HUES64 (cell line): ENCODE data around the gene SMOC2.

ENCODE experiments used
- H3K27ac ChIP-seq: 2 replicates; pipeline ENCODE4 v1.7.0; 2013; ENCODE audit warnings: low read depth, low read length, inconsistent platforms
- H3K27me3 ChIP-seq: 2 replicates; pipeline ENCODE4 v1.6.1; 2013; ENCODE audit warnings: mild to moderate bottlenecking, low read length; ENCODE audit not compliant: insufficient read depth
- H3K36me3 ChIP-seq: 2 replicates; pipeline ENCODE4 v1.6.1; 2013; ENCODE audit warnings: mild to moderate bottlenecking, low read length; ENCODE audit not compliant: insufficient read depth
- H3K4me1 ChIP-seq: 2 replicates; pipeline ENCODE4 v1.6.1; 2013; ENCODE audit warnings: mild to moderate bottlenecking, low read length, moderate library complexity; ENCODE audit not compliant: insufficient read depth
- H3K4me3 ChIP-seq: 2 replicates; pipeline ENCODE4 v1.5.1; 2013; ENCODE audit warnings: mild to moderate bottlenecking, low read length, moderate library complexity
- H3K9ac ChIP-seq: 2 replicates; pipeline ENCODE4 v1.6.1; 2013; ENCODE audit warnings: mild to moderate bottlenecking, low read depth, low read length
- H3K9me3 ChIP-seq: 2 replicates; pipeline ENCODE4 v1.6.1; 2013; ENCODE audit warnings: low read depth, low read length; ENCODE audit not compliant: insufficient read depth
- WGBS: fragments of 150-250, 120-280 bp; methylation state at CpG from one replicate; pipeline ENCODE4 v1.1.7; 2013; ENCODE audit warnings: missing lambda C conversion rate; 5-methylcytosine and 5-hydroxymethylcytosine counted together

Gene SMOC2

DNA sequence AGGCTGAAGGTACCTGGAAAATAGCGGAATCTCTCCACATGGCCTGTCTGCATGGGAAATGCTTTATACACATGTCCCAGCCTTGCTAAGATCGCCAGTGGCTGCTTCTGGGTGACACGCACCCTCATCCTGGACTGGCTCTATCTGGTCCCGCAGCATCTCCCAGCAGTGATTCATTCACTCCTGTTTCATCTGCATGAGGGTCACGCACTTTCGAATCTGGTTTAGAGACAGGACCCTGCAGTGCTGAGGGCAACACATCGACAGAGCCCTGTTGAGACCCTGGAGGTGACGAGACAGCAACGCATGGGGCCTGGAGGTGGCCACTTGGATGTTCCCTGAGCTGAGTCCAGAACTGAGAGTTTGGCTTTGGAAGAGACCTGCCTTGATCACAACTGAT lies 136.5 kb downstream of the SMOC2 start:
- no peaks in the 10 kb centered on the region for H3K4me1 ChIP-seq
- H3K27me3 ChIP-seq, result no peaks in the 10 kb centered on the region
- H3K36me3 ChIP-seq, result no peaks in the 10 kb centered on the region
- H3K9me3 ChIP-seq, result no peaks in the 10 kb centered on the region
- H3K27ac ChIP-seq, result no peak overlapping the region
- WGBS, result 92% methylated on average over 9 of the region's 9 CpGs
- no peak overlapping the region for H3K9ac ChIP-seq
- no peak overlapping the region for H3K4me3 ChIP-seq

DNA sequence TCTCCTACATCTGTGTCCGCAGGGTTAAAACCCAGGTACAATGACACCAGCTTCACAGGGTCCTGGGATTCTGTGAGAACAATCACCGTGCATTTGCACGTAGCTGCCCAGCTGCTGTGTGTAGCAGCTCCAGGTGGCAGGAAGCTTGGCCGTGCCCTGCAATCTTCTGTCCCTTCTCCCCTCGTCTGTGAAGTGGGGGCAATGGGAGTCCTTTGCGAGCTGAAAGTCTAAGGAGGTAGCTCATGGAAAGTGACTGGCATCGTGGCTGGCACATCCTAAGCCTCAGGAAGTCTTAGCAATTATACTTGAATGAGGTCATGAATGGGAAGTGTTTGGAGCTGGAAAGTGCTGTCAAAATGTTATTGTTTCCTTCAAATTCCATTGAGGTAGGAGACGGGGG lies 137.1 kb downstream of the SMOC2 start:
- no peaks in the 10 kb centered on the region for H3K9me3 ChIP-seq
- H3K27me3 ChIP-seq, result no peaks in the 10 kb centered on the region
- no peaks in the 10 kb centered on the region for H3K36me3 ChIP-seq
- H3K4me1 ChIP-seq, result no peaks in the 10 kb centered on the region
- H3K9ac ChIP-seq, result no peak overlapping the region
- WGBS, result 84% methylated on average over 8 of the region's 8 CpGs
- H3K4me3 ChIP-seq, result no peak overlapping the region
- H3K27ac ChIP-seq, result no peak overlapping the region

DNA sequence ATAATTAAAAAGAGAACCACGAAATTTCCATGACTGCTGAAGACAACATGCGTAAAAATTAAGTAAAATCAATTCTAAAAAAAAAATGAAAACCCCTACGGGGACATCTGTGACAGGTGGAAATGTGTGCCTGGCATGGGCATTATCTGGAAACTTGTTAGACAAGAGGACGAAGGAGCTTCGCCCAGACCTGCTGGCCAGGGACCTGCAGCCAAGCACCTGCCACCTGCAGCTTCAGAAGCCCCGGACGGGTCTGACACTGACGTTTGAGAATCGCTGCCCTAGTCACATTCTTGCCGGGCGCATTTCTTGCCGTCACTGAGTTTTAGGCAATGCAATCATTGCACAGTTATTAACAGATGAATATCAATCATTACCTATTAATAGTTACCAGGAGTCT lies 140.3 kb downstream of the SMOC2 start:
- Histone ChIP-seq H3K27me3 (no peaks in the 10 kb centered on the region), H3K4me3 (no peak overlapping the region), H3K4me1 (no peaks in the 10 kb centered on the region), H3K9ac (no peak overlapping the region), H3K27ac (no peak overlapping the region), H3K9me3 (no peaks in the 10 kb centered on the region), H3K36me3 (no peaks in the 10 kb centered on the region)
- 93% methylated on average over 10 of the region's 12 CpGs for WGBS

DNA sequence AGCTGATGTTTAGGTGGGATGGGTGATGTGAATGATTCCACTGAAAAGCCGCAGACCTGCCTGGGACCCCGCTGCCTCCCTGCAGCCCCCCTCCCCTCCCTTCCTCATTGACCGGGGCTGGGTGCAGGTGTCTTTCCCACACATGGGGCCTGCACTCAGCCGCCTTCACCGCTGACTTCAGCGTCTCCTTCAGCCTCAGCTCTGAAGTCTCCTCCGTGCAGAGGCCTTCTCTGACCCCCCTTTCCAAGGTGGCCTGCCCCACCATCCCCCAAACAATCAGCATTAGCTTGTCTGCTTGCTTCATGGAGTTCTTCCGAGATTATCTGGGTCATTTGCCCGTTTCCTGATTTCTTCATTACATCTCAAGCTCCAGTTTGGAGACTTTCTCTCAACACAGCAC lies 140.7 kb downstream of the SMOC2 start:
- Histone ChIP-seq H3K9me3 (no peaks in the 10 kb centered on the region), H3K27ac (no peak overlapping the region), H3K36me3 (no peaks in the 10 kb centered on the region), H3K9ac (no peak overlapping the region), H3K4me1 (no peaks in the 10 kb centered on the region), H3K27me3 (no peaks in the 10 kb centered on the region), H3K4me3 (no peak overlapping the region)
- 90% methylated on average over 9 of the region's 9 CpGs for WGBS

DNA sequence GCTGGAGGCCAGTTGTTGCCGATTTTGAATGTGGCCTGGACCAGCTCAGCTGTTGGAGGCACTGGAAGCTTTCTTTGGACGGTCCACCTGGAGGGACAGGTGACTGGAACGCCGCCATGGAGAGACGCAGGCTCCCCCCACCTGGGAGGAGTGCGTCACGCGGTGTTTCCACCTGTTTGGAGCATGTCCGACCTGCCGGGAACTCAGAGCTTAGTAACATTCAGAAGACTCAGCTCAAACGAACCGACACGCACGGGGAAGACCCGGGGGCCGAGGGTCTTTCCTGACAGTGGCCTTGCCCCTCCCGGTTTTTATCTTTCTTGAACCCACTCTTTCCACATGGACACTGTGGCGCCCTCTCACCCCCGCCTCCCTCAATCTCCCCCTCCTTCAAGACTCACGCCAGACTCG lies 141.6 kb downstream of the SMOC2 start:
- Histone ChIP-seq H3K4me1 (no peaks in the 10 kb centered on the region), H3K9ac (no peak overlapping the region), H3K27me3 (no peaks in the 10 kb centered on the region), H3K36me3 (no peaks in the 10 kb centered on the region), H3K4me3 (no peak overlapping the region), H3K9me3 (no peaks in the 10 kb centered on the region), H3K27ac (no peak overlapping the region)
- 92% methylated on average over 21 of the region's 21 CpGs for WGBS

DNA sequence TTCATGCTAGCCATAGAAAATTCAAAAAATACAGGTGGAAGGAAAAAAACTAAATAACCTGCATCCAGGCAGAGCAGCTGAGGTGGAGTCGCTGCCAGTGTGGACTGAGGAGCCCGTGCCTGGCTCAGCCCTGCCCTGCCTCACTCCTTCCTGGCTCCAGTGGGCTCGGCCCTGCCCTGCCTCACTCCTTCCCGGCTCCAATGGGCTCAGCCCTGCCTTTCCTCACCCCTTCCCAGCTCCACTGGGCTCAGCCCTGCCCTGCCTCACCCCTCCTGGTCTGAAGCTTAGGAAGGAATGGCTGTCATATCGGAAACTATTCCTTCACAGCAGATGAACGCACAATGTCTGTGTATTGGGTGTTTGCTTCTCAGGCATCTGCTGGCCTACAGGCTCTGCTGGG lies 142.1 kb downstream of the SMOC2 start:
- Histone ChIP-seq H3K27ac (no peak overlapping the region), H3K4me3 (no peak overlapping the region), H3K27me3 (no peaks in the 10 kb centered on the region), H3K4me1 (0 out of 2 replicates have a peak, but pooled peaks cover under 1% of the 10 kb centered on the region), H3K9ac (no peak overlapping the region), H3K9me3 (no peaks in the 10 kb centered on the region), H3K36me3 (no peaks in the 10 kb centered on the region)
- WGBS, result 87% methylated on average over 6 of the region's 6 CpGs

DNA sequence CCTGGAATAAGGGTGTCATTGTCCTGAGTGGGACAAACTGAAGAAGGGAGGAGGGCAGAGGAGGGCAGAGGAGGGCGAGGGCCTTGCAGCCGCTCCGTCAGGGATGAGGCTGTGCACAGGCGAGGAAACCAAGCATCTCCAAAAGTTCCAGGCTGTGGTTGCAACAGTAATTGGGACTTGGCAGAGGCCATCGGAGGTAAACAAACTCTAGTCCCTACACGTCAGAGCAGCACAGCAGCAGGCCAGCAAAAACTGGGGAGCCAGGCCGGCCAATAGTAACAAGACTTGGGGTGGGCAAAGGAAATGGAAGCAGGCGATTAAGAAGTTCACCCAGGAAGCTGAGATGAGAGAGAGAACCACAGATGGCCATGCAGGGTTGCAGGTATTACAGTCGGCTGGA lies 142.8 kb downstream of the SMOC2 start:
- H3K9me3 ChIP-seq, result no peaks in the 10 kb centered on the region
- peaks cover 5% of the 10 kb centered on the region; the same call in 1 of the 2 replicates for H3K4me1 ChIP-seq
- no peaks in the 10 kb centered on the region for H3K36me3 ChIP-seq
- H3K27me3 ChIP-seq, result no peaks in the 10 kb centered on the region
- H3K4me3 ChIP-seq, result no peak overlapping the region
- no peak overlapping the region for H3K9ac ChIP-seq
- no peak overlapping the region for H3K27ac ChIP-seq
- 93% methylated on average over 9 of the region's 9 CpGs for WGBS

DNA sequence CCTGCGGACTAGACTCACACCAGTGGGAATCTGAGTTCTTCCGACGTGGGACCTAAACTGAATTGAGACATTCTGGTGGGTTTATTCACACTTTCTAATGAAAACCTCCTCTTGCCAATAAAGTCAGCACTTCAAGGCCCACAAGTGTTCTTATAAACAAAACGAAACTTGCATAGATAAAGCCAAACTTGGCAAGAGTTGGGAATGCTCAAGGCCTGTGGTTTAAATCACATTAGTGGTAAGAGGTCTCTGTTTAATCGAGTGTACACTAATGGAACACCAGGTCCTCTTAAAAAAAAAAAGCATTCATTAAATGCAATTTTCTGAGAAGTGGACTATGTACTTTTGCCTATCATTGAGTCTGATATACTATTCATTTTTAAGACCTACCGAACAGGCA lies 143.3 kb downstream of the SMOC2 start:
- WGBS, result 99% methylated on average over 6 of the region's 6 CpGs
- Histone ChIP-seq H3K9me3 (no peaks in the 10 kb centered on the region), H3K27ac (no peak overlapping the region), H3K4me1 (peaks cover 5% of the 10 kb centered on the region; the same call in 1 of the 2 replicates), H3K27me3 (no peaks in the 10 kb centered on the region), H3K9ac (no peak overlapping the region), H3K36me3 (no peaks in the 10 kb centered on the region), H3K4me3 (no peak overlapping the region)

DNA sequence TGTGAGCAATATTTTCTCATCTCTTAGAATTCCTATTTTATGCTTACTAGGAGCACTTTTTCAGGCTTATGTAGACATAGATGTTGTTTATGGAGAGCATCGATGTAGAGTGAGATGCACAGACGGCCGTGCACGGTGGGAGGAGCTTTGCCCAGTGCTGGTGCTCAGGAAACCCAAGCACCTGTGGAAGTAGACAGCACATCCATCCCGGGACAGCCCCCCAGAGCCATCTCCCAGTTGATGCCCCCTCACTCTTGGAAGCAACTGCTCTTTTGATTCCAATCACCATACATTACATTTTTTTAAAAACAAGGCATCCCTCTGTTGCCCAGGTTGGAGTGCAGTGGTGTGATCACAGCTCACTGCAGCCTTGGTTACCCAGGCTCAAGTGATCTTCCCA lies 143.7 kb downstream of the SMOC2 start:
- peaks cover 5% of the 10 kb centered on the region; the same call in 1 of the 2 replicates for H3K4me1 ChIP-seq
- H3K27ac ChIP-seq, result no peak overlapping the region
- no peaks in the 10 kb centered on the region for H3K36me3 ChIP-seq
- H3K9me3 ChIP-seq, result no peaks in the 10 kb centered on the region
- H3K9ac ChIP-seq, result no peak overlapping the region
- no peaks in the 10 kb centered on the region for H3K27me3 ChIP-seq
- no peak overlapping the region for H3K4me3 ChIP-seq
- 94% methylated on average over 5 of the region's 5 CpGs for WGBS

DNA sequence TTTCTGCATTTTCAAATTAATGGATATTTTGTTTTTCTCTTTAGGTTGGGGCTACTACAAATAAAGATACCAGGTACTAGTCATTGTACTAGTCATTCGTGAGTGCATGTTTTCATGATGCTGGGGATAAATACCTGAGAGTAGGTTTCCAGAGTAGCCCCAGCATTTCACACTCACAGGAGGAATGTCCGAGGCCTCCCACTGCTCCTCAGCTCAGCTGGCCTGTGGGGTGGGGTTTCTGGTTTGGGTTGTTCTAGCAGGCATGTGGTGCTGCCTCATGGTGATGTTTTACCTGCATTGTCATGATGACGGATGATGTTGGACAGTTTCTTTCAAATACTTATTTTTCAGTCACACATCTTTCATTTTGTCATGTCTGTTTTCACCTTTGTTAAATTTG lies 144.5 kb downstream of the SMOC2 start:
- no peaks in the 10 kb centered on the region for H3K36me3 ChIP-seq
- no peaks in the 10 kb centered on the region for H3K9me3 ChIP-seq
- peaks cover 5% of the 10 kb centered on the region; the same call in 1 of the 2 replicates for H3K4me1 ChIP-seq
- H3K27ac ChIP-seq, result no peak overlapping the region
- no peak overlapping the region for H3K4me3 ChIP-seq
- H3K27me3 ChIP-seq, result no peaks in the 10 kb centered on the region
- no peak overlapping the region for H3K9ac ChIP-seq
- WGBS, result 94% methylated on average over 3 of the region's 3 CpGs

DNA sequence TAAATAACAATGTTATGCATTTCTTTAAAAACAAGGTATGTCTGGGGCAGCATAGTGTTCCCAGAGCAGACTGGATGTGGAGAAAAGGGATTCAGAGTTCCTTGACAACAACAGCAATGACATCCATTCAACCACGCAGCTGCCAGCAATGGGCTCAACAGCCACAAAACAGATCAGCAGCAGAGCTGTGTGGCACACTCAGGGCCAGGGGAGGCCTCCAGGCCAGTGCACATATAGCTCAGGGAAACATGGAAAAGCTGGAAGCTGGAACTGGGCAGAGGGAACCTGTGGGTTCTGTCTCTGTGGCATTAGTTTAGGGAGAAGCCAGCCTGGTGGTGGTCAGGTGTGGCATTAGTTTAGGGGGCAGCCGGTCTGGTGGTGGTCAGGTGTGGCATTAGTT lies 148.3 kb downstream of the SMOC2 start:
- H3K27me3 ChIP-seq, result no peaks in the 10 kb centered on the region
- H3K9ac ChIP-seq, result no peak overlapping the region
- 0 out of 2 replicates have a peak, but pooled peaks cover 5% of the 10 kb centered on the region for H3K9me3 ChIP-seq
- H3K36me3 ChIP-seq, result no peaks in the 10 kb centered on the region
- no peak overlapping the region for H3K4me3 ChIP-seq
- WGBS, result 98% methylated on average over 2 of the region's 2 CpGs
- H3K4me1 ChIP-seq, result peaks cover 5% of the 10 kb centered on the region; the same call in 1 of the 2 replicates
- no peak overlapping the region for H3K27ac ChIP-seq

DNA sequence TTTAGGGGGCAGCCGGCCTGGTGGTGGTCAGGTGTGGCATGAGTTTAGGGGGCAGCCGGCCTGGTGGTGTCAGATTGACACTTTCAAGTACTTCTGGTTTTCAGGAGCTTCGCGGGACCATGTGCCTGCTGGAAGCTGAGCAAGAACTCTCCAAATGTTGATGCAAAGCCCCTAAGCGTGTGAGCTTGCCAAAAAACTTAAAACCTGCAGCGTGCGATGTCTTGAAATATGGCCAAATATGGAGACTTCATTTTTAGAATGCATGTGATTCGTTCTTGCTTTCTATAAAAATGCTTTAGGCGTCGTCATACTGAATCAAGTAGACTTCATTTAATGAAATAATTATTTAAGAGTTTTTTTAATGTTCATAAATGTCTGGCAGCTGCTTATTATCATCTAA lies 149.4 kb downstream of the SMOC2 start:
- Histone ChIP-seq H3K36me3 (no peaks in the 10 kb centered on the region), H3K4me1 (peaks cover 5% of the 10 kb centered on the region; the same call in 1 of the 2 replicates), H3K27me3 (no peaks in the 10 kb centered on the region), H3K9ac (no peak overlapping the region), H3K4me3 (no peak overlapping the region), H3K27ac (no peak overlapping the region), H3K9me3 (0 out of 2 replicates have a peak, but pooled peaks cover 5% of the 10 kb centered on the region)
- 93% methylated on average over 8 of the region's 10 CpGs for WGBS
